NCI-H2081 (cell line): ENCODE results near the gene TEKT5.
"Not testable (repeated sequence)": the region's sequence is repeated elsewhere in the genome, so short reads cannot be mapped to it uniquely, and the experiment has no call there.

ENCODE experiments used
- DNase-seq, 2 experiments: peaks; one replicate each; lab custom pipeline; 2025; lab: John Stamatoyannopoulos, UW

Gene TEKT5

DNA sequence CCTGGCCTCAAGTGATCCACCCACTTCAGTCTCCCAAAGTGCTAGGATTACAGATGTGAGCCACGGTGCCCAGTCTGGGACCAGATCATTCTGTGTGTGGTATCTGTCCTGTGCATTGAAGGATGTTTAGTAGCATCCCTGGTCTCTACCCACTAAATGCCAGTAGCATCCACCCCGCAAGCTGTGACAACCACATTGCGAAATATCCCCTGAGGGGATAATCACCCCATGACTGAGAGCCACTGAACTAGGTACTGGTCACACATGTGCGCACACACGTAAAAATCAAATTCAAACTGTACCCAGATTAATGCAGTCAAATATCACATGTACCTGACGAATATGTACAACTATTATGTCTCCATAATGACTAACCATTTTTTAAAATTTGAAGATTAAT lies 35.8 kb downstream of the TEKT5 start:
- DNase-seq, result no peak

GRCh38 chr16:10657925-10658324 lies 36.8 kb downstream of the TEKT5 start:
- DNase-seq, result no peak

GRCh38 chr16:10656618-10657017 lies 38.1 kb downstream of the TEKT5 start:
- no peak for DNase-seq

DNA sequence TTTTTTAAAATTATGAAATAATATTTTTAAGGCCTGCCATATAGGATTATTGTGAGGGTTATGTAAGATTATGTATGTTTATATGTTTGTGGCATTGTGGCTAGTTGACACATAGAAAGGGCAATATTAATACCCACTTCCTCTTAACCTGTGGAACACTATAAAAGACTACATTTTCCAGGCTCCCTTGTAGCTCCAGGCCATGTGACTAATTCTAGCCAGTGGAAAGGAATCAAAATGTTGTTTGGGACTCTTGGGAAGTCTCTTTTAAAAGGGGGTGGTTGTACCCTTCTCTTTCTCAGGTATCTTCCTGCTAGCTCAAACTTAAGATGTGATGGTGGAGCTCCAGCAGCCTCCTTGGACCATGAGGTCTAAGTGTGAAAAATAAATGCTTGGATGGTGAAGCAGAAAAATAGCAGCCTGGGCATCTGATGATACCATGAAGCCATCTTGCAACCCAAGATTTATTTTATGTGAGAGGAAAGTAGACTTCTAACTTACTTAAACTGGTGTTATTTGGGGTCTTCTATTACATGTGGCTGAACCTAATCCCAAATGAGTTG lies 39.2 kb downstream of the TEKT5 start:
- DNase-seq, result no peak

GRCh38 chr16:10654592-10655414 lies 39.9 kb downstream of the TEKT5 start:
- DNase-seq, result no peak

DNA sequence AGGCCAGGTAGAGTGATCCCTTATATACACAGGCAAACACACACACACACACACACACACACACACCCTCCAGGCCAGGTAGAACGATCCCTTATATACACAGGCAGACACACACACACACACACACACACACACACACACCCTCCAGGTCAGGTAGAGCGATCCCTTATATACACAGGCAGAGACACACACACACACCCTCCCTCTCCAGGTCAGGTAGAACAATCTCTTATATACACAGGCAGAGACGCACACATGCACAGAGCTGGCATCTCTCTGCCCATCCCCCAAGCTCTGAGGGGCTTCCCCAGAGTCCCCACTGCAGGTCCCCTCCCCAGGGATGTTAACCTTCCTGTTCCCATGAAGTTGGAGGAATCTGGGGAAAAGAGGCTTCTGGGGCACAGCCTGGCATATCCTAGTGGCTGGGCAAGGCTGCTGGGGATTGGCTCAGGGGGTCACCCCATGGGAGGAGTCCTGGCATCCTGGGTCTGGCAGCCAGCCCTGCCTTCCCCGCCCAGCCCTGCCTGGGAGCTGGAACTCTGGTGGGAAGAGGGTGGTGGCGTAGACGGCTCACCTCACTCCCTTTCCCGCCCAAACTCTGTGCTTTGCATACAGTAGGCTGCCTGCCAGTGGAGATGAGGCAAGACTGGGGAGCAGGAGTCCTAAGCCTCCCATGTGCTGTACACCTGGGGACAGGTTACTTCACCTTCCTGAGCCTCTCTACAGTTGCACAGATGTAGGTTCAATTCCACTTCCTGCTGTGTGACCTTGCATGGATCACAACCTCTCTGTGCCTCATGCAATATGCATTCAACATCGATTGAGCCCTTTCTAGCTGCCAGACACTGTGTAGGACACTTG lies 41.8 kb downstream of the TEKT5 start:
- DNase-seq, result no peak

DNA sequence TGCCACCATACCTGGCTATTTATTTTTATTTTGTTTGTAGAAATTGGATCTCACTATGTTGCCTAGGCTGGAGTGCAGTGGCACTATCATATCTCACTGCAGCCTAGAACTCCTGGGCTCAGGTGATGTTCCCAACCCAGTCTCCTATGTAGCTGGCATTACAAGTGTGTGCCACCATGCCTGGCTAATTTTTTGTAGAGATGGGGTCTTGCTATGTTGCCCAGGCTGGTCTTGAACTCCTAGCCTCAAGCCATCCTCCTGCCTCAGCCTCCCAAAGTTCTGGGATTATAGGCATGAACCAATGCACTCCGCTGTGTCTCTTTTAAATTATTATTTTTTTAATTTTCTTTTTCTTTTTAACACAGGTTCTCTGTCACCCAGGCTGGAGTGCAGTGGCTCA lies 45.6 kb downstream of the TEKT5 start:
- DNase-seq, result not testable (repeated sequence)

GRCh38 chr16:10647721-10648296 lies 46.9 kb downstream of the TEKT5 start:
- no peak for DNase-seq

DNA sequence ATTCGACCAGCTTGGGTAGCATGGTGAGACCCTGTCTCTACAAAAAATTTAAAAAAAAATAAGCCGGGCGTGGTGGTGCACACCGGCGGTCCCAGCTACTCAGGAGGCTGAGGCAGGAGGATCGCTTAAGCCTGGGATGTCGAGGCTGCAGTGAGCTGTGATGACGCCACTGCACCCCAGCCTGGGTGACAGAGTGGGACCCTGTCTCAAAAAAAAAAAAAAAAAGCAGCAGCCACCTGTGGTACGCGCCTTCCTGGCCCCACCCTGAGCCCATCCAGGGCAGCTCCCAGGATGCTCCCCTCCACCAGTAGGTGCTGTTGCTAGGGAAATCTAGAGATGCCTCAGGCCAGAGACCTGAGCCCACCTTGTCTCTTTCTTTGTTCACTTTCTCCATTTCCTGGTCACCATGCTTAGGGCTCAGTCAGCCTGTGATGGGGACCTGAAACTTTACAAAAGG lies 47.4 kb downstream of the TEKT5 start:
- no peak for DNase-seq

- no peak for DNase-seq
Measured at GRCh38 chr16:10646581-10647263, 48.0 kb downstream of the TEKT5 start.

DNA sequence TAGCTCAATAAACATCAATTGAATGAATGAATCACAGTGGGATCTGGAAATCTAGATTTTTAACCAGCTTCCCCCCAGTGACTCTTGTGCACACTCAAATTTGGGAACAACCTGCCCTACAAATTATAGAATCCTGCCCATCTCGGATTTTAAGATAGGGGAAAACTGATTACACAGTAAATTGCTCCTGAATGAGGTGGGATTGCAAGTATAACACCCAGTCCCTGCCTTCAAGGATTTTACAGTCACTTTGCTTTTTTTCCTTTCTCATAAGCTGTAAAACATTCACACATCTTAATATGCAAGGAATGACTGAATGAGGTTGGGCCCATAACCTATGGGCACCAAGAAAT lies 48.5 kb downstream of the TEKT5 start:
- no peak for DNase-seq

GRCh38 chr16:10644092-10644491 lies 50.6 kb downstream of the TEKT5 start:
- no peak for DNase-seq

- no peak for DNase-seq
Measured at GRCh38 chr16:10642964-10643363, 51.8 kb downstream of the TEKT5 start.

DNA sequence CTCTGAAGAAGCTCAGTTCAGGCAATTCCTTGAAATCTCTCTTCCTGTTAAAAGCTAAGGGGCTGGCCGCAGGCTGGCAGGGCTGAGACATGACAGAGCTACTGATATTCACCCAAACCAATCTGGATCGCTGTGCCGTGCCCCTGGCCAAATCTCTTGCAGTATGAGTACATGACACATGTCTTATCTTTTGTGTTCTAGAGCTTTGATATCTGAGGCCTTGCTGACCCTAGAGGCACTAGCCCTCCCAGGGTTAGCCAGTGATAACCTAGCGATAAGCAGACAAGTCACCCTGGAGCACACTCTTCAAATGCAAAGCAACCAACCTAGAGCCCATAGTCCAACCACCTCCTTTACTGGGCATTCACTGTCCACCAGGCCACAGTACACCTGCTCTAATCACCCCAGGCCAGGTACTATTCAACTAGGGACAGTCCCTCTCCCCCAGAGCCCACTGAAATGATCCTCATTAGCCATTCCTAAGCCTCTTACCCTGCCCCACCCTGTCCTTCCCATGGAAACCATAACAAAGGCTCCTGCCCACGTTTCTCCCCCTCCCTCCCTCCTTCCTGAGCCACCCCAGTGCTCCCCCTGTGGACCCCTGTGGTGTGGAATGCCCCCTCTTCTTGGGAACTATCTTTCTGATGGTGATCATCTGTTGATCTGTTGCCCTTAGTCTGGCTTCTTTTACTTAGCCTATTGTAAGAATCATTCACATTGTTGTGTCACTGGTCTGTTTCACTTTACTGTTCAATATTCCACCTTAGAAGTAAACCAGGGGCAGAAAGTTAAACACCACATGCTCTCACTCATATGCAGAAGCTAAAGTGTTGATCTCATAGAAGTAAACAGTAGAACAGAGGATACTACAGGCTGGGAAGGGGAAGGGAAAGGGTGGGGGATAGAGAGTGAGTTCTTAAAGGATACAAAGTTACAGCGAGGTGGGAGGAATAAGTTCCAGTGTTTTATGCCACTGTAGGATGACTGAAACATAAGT lies 52.5 kb downstream of the TEKT5 start:
- no peak for DNase-seq

GRCh38 chr16:10641555-10641952 lies 53.2 kb downstream of the TEKT5 start:
- no peak for DNase-seq

GRCh38 chr16:10640934-10641333 lies 53.8 kb downstream of the TEKT5 start:
- DNase-seq, result no peak

- no peak for DNase-seq
Measured at GRCh38 chr16:10638101-10638500, 56.6 kb downstream of the TEKT5 start.

GRCh38 chr16:10637337-10638037 lies 57.2 kb downstream of the TEKT5 start:
- no peak for DNase-seq

DNA sequence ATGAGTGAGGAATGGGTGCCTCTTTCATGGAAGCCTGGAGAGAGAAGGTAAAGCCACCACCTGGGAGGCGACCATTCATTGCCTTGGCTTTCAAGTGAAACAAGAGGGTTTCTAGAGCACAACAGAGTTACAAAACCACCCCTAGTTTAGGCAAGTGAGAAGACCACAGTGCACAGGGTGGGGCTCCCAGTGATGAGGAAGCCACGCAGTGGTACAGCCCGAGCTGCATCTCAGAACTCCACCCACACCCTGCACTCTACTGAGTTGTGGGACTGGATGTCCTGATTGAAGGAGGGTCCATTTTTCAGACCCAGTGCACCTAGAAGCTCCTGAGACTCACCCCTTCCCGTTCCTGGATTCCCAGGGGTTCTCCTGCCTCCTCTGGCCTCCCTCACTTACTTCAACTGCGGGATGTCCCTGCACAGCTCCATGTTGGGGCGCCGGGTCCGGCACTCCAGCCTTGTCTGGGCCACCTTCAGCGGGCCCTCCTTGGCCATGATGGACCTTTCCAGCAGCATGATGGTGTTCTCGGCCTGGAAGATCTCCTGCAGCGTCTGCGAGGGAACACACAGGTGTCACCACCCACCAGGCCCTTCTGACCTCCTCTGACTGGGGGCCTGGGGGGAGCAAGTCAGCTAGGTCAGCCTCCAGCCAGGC lies 59.2 kb downstream of the TEKT5 start:
- no peak for DNase-seq
